A673 (cell line): ENCODE measurements around the gene ASB18.

Experiments
- CTCF ChIP-seq: fragments of 300-800, 200-600 bp; sonication (generic); conservative IDR thresholded peaks from 2 replicates; pipeline ENCODE4 v1.5.1; 2017; ENCODE audit warnings: low read depth, mild to moderate bottlenecking, antibody characterized with exemption, low read length, moderate library complexity, mixed read lengths
- EZH2 ChIP-seq: fragments of 200-600 bp; sonication (generic); IDR thresholded peaks from 2 replicates; pipeline ENCODE4 v1.6.1; 2017; ENCODE audit warnings: borderline replicate concordance, low read depth, mild to moderate bottlenecking, mixed read lengths, antibody characterized with exemption, low read length; ENCODE audit not compliant: poor library complexity, severe bottlenecking

DNA sequence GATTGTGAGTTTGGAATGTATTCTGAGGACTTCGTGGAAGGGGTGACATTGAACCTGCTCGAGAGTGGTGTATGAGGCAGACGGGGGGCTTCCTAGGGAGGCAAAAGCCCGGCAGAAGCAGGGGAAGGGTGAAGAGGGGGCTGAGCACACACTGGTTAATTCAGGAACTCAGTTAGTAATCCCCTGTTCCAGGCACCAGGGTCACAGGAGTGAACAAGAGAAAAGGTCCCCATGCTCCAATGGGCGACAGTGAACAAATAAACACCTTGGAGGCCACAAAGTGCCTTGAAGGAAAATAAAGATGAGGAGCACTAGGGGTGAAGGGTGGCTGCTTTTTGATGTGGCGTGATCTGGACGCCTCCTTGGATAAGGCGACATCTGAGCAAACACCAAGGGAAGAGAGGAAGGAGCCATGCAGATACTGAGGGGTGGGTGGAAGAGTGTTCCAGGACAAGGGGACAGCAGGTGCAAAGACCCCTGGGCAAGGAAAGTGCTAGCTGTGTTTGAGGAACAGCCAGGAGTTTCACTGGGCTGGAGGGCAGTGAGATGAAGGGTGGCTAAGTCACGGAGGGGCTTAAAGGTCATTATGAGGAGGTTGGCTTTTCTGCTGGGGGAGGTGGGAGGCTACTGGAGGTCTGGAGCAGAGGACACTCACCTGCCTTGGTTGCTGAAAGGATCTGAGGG lies 26.7 kb upstream of the ASB18 start:
- no peak for TF ChIP-seq EZH2
- TF ChIP-seq CTCF = no peak
